HG03571 (cell line): Measurements from ENCODE around the gene YIF1A.
"Not testable (repeated sequence)": the region's sequence is repeated elsewhere in the genome, so short reads cannot be mapped to it uniquely, and the experiment has no call there.

Experiments used
- ATAC-seq: cut with Tn5 transposase; IDR thresholded peaks from one replicate; pipeline ENCODE4 v1.9.1; 2021; ENCODE audit not compliant: unreplicated experiment

YIF1A gene

DNA sequence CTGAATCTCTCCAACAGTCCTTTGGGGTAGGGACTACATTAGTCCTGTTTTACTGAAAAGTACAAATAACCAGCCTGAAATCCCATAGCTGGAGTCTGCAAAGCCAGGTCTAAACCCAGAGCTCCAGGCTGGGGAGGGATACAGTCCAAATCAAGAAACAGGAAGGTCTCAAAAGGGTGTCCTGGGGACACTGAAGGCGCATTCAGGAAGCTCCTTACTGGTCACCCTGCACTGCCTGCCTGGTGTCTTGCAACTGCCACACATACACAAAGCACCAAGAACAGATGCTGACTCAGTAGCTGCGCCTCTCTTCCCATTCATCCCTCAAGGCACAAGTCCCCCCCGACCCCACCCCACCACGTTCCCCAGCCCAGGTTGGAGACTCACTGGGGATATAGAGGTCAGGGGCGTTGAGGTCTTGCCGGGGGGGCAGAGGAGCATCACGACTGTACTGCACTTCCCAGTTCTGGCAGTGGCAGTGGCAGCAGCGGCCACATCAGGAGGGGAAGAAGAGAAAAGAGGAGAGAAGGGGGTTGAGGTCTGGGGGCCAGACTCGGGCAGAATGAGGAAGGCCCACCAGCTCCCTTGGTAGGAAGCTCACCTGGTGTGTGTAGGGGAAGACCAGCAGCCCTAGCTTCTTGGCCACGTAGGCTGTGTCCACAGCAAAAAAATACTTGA is 1.6 kb downstream of the YIF1A start:
- no peak for ATAC-seq

GRCh38 chr11:66286699-66287098 is 2.2 kb downstream of the YIF1A start:
- ATAC-seq, result no peak

GRCh38 chr11:66285250-66285947 is 3.5 kb downstream of the YIF1A start:
- no peak for ATAC-seq

DNA sequence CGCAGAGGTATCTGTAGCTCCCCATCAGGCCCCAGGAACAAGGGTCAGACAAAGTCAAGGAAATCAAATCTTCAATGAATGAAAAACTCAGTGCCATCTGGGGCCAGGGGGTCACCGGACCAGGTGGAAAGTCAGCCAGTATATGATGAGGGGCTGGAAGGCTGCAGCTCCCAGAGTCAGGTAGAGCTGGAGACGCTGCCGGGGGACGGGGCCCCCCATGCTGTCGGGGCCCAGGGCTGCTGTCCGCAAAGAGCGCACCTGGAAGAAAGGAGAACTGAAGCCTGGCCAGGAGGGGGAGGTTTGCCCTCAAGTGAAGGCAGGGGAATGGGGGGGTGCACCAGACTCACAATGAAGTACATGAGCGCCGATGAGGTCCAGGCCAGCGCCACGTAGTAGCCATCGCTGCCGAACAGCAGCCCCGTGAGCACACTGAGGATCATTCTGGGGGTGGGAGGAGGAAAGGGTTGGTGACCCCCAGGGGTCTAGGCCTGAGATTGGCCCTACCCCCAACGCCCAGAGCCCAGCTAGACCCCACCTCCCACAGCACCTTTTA is 4.3 kb downstream of the YIF1A start:
- no peak for ATAC-seq

- no peak for ATAC-seq
Measured at GRCh38 chr11:66283461-66284105, 5.4 kb downstream of the YIF1A start.

GRCh38 chr11:66282468-66283455 is 6.2 kb downstream of the YIF1A start:
- ATAC-seq, result peak; percentile 59

DNA sequence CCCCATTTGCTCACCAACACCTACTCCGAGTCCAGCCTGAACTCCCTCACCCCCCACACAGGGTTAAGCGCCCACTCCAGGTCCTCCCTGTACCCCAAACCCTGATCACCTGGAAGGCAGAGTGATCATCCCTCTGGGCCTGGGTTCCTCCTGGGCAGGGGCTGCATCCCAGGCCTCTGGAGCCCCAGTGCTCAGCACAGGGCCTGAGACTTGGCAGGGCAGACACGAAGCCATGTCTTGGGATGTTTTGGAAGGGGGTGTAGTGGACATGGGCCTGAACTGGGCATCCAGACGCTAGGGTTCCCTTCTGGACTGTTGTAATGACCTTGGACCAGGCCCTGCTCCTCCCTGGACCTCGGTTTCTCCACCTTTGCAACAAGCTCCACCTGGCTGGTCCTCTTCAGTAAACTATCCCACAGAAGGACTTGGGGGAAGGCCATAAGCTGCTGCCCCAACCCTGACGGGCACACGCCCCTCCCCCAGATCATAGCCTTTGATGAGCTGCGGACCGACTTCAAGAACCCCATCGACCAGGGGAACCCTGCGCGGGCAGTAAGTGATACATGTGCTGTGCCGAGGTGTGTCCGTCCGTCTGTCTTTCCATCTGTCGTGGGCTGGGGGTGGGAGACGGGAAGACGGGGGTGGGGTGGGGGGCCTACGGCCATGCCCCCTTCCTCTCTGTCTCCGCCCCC is 7.0 kb downstream of the YIF1A start:
- peak; percentile 8 for ATAC-seq

- ATAC-seq, result no peak
Measured at GRCh38 chr11:66281001-66281400, 7.9 kb downstream of the YIF1A start.

- no peak for ATAC-seq
Measured at GRCh38 chr11:66280428-66280827, 8.5 kb downstream of the YIF1A start.

GRCh38 chr11:66279092-66279734 is 9.7 kb downstream of the YIF1A start:
- ATAC-seq, result no peak

DNA sequence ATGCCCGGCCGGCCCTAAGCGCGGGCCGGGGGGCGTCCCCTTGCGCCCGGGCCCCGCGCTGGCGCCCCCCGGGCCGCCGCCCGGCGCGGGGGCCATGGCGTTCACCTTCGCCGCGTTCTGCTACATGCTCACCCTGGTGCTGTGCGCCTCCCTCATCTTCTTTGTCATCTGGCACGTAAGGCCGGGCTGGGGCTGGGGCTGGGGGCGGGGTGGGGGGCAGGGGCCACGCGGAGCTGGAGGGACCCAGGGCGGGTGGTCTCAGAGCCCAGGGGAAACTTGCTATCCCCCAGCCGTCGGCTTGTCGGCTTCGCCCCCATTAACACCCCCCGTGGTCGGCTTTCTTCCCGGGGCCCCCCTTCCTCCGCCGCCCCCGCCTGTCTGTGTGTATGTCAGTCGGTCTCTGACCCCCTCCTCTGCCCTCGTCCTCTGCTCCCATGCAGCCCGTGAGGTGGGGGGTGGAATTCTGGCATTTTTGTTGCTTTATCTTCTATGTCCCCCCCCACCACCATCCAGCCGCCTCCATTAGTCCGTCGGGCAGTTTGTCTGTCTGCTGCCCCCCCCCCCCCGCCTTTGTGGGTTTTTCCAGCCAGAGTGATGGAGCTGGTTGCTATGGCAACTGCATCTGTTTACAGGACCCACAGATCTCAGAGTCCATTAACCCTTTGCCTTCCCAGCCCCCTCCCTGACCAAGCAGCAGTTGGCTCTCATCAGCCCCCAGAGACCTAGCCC is 10.4 kb downstream of the YIF1A start:
- no peak for ATAC-seq

- ATAC-seq, result no peak
Measured at GRCh38 chr11:66277471-66278362, 11.2 kb downstream of the YIF1A start, which contains the start of gene CNIH2. Gene CNIH2 (plus strand): TSS chr11:66278175. CDS start chr11:66278457, 282 bp downstream.

- ATAC-seq, result not testable (repeated sequence)
Measured at GRCh38 chr11:66277064-66277463, 11.9 kb downstream of the YIF1A start.

GRCh38 chr11:66276619-66277018 is 12.3 kb downstream of the YIF1A start:
- not testable (repeated sequence) for ATAC-seq

GRCh38 chr11:66275984-66276612 is 12.8 kb downstream of the YIF1A start:
- ATAC-seq, result no peak

DNA sequence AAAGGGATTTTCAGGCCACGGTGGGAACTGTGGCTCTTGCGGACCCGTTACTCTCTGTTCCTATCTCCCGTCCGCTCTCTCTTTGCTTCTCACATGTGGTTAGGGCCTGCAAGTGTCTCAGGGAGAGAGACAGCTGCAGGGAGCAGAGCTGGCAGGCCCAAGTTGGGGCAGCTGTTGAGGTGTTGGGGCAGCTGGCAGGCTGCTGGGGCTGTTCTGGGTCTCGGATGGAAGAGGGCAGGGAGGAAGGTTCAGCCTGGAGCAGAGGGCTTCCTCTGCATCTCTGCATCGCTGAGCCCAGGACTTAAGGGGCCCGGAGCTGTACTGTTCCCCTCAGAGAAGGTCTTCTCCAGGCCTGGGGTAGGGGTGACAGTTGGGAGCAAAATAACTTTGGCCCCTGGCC is 13.5 kb downstream of the YIF1A start:
- ATAC-seq, result no peak

GRCh38 chr11:66274219-66274618 is 14.7 kb downstream of the YIF1A start:
- no peak for ATAC-seq
